Measurements from ENCODE around the gene USF3.

DNA sequence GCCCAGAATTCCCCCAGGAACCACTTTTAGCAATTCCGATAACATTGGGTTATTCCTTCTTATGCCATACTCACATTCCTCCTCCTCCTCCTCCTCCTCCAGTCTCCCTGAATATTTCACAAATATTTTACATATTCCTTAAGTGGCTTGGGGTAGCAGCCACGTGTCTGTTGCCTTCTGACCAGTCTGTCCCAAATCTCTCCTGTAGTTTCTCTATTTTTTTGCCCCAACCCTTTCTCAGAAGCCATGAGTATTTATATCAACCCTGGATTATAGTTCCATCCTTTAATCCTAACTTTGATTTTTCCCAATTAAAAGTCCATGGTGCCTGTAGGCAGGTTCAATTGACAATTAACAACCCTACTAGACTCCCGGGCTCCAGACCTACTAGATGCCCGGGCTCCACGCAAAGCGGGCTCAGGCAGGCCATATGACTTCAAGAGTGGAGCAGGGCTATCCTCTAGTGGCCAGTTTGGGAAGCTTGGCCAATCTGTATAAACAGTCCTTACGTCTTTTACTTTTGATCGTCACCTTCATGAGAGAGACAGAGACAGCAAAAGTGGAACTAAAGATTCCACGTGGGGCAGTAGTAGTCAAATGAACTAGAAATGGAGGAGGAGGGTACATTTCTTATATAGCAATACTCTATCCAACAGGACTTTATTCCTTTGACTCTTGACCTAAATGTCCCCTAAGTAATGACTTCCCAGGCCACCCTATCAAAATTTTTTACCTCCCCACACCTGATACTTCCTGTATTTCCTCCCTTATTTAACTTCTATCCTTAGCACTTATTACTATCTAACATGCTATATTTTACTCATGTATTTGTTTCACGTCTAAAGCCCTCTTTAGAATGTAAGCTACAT, 69.7 kb downstream of the USF3 start:
- TF ChIP-seq, protein P1, sequence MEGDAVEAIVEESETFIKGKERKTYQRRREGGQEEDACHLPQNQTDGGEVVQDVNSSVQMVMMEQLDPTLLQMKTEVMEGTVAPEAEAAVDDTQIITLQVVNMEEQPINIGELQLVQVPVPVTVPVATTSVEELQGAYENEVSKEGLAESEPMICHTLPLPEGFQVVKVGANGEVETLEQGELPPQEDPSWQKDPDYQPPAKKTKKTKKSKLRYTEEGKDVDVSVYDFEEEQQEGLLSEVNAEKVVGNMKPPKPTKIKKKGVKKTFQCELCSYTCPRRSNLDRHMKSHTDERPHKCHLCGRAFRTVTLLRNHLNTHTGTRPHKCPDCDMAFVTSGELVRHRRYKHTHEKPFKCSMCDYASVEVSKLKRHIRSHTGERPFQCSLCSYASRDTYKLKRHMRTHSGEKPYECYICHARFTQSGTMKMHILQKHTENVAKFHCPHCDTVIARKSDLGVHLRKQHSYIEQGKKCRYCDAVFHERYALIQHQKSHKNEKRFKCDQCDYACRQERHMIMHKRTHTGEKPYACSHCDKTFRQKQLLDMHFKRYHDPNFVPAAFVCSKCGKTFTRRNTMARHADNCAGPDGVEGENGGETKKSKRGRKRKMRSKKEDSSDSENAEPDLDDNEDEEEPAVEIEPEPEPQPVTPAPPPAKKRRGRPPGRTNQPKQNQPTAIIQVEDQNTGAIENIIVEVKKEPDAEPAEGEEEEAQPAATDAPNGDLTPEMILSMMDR (IDR thresholded peaks at IDR 0.05 in 2 of 3, conservative IDR thresholded peaks at IDR 0.05 in 1 of 3; ENCODE audit: borderline replicate concordance in 1 of 3, insufficient read depth in 1 of 3, low read depth in 2 of 3, low read length in 2 of 3) = peak; percentile 88 to 98 (median 95)
- TF ChIP-seq FOSL1 (IDR thresholded peaks at IDR 0.05; ENCODE audit: low read depth) (peak; percentile 6; the same call in 1 of the 2 replicates), YY1 (IDR thresholded peaks at IDR 0.05; ENCODE audit: extremely low read depth, insufficient replicate concordance, low read depth, low read length) (no peak), SIN3A (IDR thresholded peaks at IDR 0.05; ENCODE audit: low read depth) (no peak), POLR2AphosphoS5 (IDR thresholded peaks at IDR 0.05; ENCODE audit: low read depth, low read length) (no peak), EZH2phosphoT487 (IDR thresholded peaks at IDR 0.05; ENCODE audit: borderline replicate concordance) (no peak), ZFX (IDR thresholded peaks at IDR 0.05) (no peak; the same call in 1 of the 2 replicates), POLR2A (IDR thresholded peaks at IDR 0.05; ENCODE audit: borderline replicate concordance, extremely low read depth, insufficient read depth, insufficient read length) (no peak), TCF7L2 (IDR thresholded peaks at IDR 0.05; ENCODE audit: borderline replicate concordance, extremely low read depth, insufficient read depth, insufficient read length) (no peak), CEBPB (IDR thresholded peaks at IDR 0.05; ENCODE audit: low read depth) (no peak), EZH2 (IDR thresholded peaks at IDR 0.05) (no peak)
- TF ChIP-seq, protein P2, sequence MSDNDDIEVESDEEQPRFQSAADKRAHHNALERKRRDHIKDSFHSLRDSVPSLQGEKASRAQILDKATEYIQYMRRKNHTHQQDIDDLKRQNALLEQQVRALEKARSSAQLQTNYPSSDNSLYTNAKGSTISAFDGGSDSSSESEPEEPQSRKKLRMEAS (IDR thresholded peaks at IDR 0.05) = peak; percentile 46; the same call in 1 of the 2 replicates
- TF ChIP-seq, protein P3, sequence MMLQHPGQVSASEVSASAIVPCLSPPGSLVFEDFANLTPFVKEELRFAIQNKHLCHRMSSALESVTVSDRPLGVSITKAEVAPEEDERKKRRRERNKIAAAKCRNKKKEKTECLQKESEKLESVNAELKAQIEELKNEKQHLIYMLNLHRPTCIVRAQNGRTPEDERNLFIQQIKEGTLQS (IDR thresholded peaks at IDR 0.05) = no peak
